Cerebellar nuclear complex (tissue), 1 donor: ENCODE data around the gene VTN.
"Not testable (repeated sequence)": the region's sequence is repeated elsewhere in the genome, so short reads cannot be mapped to it uniquely, and the experiment has no call there.

ENCODE experiments used
- DNase-seq, 2 experiments: peaks; one replicate each; lab custom pipeline; 2025; lab: John Stamatoyannopoulos, UW

VTN gene

DNA sequence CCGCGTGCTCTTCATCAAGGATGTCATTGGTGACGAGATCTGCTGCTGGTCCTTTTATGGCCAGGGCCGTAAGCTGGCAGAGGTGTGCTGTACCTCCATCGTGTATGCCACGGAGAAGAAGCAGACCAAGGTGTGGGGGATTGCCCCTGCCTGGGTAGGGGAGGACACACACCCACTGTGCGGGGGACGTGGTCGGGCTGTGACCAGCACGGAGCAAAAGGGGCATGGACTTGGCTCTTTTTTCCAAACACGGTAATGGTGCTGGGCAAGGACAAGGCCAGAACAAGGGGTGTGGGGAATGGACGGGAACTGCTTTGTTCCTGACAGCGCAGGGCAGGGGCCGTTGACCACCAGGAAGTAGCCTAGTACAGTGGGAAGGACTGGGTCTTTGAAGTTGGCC is 27.8 kb downstream of the VTN start:
- DNase-seq, result no peak

DNA sequence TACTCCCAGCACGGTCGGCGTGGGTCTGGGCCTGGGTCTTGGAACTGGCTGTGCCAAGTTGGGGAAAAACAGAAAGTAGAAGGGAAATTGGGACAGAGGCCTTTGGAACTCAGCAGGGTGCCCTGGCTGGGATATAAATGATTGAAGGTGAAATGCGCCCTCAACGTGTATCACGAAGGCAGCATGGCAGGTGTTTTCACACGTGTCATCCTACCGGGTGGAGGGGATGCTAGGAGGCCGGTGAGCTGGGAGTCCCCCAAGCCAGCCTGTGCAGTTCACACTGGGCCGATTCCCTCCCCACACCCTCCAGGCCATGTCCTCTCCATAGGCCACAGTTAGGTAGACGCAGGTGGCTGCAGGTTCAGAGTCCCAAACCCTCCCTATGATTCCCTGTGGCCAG is 28.6 kb downstream of the VTN start:
- DNase-seq, result no peak

DNA sequence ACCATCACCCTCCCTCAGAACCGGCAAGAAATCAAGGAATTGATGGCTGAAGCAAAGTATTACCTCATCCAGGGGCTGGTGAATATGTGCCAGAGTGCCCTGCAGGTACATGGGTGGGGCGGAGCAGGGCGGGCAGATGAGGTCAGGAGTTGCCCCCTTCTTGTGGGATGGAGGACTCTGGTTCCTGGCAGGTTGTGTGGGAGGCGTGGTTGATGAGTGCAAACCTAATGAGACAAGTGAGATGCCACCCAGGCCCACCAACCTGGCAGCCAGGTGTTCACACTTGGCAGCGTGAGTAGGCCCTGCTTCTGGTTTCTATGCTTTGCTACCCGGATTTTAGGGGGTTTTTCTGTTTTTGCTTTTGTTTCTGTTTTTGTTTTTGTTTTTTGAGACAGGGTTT is 29.7 kb downstream of the VTN start:
- no peak for DNase-seq

DNA sequence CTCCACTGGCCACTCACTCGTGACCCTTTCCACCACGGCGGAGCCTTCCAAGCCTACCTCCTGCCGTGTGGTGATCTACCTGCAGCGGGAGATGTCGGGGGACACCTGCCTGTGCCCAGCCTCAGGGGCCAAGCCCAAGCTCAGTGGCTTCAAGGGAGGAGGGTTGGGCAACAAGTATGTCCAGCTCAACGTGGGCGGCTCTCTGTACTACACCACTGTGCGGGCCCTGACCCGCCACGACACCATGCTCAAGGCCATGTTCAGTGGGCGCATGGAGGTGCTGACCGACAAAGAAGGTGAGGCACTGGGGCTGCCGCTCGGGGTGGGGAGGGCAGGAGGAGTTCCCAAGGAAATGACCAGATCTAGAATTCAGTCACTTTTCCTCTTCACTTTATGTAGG is 30.7 kb downstream of the VTN start:
- no peak for DNase-seq

DNA sequence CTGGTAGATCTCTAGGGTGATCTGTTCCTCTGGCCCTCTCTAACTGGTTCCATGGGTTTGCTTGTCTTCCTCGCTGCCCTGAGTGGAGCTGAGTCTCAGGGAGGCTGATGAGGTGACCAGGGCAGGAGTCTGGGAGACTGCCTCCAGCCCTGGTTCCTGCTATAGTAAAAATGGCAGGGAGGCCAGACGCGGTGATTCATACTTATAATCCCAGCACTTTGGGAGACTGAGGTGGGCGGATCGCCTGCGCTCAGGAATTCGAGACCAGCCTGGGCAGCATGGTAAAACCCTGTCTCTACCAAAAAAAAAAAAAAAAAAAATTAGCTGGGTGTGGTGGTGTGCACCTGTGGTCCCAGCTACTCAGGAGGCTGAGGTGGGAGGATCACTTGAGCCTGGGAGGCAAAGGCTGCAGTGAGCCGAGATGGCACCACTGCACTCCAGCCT is 31.3 kb downstream of the VTN start:
- DNase-seq, result not testable (repeated sequence)

DNA sequence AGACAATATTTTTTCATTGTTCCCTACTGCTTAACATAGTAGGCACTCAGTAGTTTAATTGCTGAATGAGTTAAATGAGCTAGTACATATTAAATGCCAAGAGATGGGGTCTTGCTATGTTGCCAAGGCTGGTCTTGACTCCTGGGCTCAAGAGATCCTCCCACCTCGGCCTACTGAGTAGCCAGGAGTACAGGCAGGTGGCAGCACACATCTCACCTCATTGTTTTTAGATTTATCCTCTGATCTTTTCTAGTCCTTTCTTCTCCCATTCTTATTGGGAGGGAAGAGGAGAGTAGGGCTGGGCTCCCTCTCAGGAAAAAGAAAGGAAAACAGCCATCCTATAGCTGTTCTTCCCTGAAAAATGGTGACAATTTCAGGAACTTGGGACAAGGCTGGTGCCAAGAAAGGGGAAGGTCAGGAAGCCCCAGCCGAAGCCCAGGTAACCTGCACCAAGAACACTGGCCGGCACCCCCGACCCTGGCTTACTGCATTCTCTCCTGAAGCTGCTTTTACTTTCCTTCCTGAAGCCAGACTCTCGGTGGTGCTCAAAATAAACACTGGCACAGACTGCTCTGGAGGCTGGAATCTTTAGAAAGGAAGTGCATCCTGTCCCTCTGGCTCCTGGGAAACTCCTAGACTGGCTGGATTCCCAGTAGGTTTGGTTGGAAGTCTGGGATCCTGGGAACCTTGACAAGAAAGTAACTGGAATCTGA is 31.9 kb downstream of the VTN start:
- no peak for DNase-seq

DNA sequence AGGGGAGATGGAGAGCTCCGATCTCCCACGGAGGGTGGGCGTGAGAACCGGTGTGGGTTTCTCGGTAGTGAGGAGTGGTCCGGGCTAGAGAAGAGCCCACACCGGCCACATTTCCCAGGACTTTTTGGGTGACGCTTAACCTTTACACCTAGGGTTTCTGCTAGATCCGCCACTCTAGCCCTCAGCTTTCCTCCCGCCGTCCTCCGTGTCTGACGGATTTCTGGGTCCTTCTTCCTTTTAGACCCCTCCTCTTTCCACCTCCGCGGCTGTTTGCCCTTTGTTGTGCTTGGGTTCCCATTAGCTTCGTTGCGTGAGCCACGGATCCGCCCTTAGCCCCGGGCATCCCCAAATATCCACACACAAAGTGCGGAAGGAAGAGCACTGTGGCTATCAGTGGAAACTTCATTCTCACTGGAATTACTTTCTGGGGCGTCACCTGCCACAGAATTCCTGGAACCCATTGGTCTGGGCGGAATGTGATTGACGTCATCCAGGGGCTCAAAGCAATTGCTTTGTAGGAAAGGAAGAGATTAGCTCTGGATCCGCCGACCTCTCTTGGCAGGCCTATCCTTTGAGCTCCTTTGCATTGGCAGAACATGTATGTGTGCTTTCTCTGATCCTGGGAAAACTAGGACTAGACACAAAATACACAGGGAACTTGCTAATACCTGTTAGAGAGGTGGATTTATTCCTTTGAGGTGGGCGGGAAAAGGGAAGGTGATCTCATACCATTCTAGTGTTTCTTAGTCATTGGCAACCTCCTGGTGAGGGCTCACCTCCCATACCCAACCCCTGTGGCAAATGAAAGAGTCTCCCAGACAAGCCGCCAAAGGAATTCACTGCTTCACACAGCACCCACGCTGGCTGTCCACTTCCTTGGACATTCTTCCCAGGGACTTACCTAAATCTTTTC is 33.9 kb downstream of the VTN start:
- DNase-seq, result no peak

DNA sequence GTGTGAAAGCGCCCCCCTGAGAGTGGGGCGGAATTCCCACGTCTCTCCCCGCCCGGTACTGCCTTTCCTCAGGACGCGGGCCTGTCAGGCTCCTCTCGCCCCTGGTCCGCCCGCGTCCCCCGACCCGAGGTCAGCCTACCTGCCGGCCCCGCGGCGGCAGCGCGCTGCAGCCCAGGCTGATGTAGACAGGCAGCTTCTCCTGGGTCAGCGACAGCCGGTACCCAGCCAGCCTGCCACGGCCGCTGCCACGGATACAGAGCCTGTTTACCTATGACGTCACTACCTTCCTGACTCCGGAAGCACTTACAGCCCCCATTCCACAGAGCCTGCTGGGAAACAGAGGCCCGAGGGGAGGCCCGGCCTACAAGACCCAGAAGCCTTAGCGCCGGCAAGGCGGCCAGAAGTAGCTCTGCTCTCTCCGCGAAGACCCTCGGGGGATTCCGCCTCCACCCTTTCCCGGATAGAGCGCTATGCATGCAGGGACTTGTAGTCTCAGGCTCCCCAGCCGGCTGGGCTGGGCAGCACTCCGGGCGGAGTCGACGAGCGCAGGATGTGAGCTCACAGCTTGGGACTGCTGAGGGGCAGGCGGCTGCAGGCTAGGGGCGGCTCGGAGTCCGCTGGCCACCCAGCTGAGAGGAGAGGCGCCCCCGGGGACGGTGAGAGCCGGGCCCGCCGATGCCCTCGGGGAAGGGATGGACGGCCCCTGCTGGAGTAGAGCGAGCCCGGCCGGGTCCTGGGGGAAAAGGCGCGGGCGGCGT is 34.7 kb downstream of the VTN start, which contains the start of the genes IFT20 and TNFAIP1:
TSS of gene IFT20 (minus strand) at position 272 of the 758 bp plus-strand sequence. CDS start 3,487 bp downstream, outside the sequence.
TSS of gene TNFAIP1 (plus strand) at position 561 of the 758 bp plus-strand sequence. CDS start 3,761 bp downstream, outside the sequence.
- peak; percentile 98 for DNase-seq

DNA sequence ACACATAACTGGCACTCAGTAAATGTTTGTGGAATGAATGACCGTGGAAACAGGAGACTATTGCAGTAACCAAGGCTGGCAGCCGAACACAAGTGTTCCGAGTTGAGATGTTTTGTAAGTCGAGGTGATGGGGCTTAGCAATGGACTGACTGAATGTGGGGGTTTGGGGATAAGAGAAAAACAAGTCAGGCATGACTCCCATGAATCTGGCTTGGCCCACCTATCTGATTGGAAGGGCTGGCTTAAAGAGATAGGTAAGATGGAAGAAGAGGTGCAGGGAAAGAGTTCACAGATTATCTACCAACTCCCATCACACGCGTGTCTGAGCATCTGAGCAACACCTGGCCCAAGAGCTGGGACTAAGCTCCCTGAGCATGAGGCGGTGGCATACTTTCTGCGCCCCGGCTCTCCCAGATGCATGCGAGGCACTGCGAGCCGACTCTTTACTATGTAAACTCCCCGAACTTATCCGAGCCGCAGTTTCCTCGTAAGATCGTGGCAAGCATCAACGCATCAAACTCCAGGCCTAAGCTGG is 35.4 kb downstream of the VTN start:
- DNase-seq, result no peak

DNA sequence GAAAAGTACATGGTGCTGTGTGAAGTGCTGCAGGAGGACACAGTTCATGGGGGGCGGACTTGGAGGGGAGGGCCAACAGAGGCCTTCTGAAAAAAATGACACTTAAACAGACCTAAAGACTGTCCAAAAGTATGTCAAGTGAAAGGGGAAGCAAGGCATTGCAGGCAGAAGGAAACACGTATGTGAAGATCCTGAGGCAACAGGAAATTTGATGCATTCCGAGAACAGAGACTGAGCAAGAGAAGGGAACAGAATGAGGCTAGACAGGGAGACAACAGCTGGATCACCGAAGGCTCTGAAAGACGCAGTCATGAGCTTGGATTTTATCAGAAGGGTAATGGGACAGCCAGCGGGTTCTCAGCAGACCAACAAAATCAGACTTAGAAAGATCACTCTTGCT is 35.9 kb downstream of the VTN start:
- no peak for DNase-seq

DNA sequence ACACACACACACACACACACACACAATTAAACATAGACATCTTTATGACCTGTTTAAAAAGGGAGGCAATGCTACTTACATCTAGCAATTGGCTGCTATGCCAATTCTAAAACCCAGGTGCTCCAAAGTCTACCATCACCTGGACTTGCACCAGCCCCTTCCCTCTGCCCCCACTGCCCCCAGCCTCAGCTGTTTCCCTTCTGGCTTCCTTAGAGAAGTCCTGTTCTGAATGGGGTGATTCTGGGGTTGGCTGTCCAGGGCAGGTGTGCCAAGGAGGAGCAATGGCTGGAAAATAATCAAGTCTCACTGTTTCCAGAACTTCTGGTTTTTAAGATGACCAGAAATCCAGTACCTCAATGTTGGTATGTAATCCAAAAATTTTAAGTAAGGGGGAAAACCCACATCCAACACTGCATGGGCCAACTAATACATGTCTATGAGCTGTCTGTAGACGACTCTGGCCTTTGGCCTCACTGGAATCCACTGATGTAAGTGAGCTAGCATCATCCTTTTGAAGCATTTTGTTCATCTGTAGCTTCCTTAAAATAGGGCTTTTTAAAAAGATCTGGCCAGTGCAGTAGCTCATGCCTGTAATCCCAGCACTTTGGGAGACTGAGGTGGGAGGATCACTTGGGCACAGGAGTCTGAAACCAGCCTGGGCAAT is 36.9 kb downstream of the VTN start:
- no peak for DNase-seq

DNA sequence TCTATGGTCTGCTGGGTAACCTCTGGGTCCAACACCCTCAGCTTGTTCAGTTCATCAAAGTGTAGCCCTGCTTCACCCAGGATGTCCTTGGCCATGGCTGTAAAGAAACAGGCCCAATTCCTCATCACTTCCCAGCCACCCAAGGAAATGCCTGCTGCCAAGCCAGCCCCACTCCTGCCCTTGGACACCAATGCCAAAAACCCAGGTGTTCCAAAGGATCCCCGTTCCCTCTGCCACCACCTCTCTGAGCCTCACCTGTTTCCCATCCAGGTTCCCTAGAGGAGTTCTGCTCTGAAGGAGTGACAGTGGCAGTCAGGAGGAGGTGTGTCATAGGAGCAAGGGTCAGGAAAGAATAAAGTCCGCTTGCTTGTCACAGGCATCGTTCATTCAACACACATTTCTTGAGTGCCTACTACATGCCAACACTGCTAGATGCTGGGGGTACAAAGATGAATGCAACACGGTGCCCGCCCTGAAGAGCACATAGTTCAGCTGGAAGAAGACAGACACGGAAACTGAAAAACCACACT is 38.2 kb downstream of the VTN start:
- no peak for DNase-seq

DNA sequence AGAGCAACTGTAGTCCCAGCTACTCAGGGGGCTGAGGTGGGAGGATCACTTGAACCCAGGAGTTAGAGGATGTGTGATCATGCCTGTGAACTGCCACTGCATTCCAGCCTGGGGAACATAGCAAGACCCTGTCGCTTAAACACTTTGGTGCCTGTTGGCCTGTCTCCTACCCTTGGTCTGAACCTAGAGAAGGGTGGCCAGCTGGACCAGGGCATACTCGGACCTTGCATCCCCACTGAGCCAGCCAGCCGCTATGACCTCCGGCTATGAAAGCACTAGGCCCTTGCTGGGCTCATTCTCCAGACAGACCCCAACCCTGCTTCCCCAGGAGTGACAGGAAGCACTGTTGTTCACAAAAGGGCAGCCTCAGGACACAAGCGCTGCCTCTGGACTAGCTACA is 39.4 kb downstream of the VTN start:
- no peak for DNase-seq

DNA sequence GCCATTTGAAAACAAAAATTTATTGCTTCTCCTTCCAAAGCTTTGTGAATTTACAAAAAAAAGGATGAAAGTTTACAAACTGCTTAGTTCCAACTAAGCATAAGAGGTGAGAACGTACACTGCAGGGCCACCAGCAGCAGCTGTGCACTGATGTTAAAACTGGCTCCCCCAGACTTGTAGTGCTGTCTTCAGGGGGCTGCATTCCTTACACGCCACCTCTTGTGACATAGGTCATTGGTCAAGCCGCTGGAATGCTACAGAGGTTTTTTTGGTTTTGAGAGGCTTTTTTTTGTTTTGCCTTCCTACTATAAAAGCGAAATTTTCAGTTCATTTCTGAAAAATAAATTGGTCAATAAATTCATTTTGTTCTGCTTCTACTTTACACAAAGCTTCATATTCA is 41.8 kb downstream of the VTN start:
- no peak for DNase-seq

DNA sequence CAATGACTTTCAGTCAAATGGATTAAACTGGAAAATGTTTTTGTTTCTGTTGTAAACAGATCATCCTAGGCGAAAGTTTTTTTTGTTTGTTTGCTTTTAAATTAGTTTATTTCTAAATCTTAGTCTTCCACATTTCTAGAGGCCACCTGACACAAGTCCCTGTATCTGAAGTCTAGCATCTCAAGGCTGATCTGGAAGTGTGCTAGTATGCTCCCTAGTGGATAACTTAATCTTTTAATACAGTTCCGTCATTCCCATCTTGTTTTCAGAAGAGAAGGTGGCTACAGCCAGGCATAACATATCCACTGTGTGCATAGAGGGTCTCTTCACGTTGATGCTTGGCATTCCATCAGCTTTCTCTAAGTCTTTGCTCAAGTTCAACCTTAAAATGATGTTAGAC is 42.4 kb downstream of the VTN start:
- DNase-seq, result no peak

DNA sequence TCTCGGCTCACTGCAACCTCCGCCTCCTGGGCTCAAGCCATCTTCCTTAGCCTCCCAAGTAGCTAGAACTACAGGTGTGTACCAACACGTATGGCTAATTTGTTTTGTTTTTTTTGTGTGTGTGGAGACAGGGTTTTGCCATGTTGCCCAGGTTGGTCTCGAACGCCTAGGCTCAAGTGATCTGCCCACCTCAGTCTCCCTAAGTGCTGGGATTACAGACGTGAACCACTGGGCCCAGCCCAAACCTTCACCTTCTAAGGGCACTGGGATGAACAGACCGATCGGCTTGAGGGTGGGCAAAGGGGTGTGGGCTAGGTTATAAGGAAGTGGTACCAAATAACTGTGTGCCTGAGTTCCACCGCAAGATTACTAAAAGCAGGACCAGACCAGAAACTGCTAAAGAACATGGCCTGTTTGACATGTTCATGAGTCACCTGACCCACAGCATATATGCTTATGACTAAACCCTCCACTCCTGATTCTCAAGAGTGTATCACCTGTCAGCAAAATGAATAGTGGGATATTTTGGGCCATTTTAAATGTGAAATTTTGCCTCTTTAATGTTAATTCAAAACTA is 43.0 kb downstream of the VTN start:
- DNase-seq, result no peak

DNA sequence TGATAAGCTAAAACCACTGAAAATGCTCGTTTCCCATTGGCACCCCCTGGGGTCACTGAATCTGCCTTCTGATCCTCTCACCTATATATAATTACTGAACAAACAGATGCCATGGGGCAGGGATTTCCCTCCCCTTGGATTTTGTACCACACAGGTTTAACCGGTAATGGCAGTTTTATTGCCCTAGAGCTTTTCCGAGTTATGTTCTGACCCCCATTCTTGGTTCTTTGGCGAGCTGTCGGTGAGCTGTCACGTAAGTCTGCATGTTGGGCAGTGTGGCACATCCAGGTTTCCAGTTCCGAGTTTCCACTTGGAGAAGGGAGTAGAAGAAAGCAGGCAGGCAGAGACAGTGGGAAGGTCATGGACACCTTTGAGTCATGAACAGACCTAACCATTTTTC is 44.0 kb downstream of the VTN start:
- DNase-seq, result no peak

DNA sequence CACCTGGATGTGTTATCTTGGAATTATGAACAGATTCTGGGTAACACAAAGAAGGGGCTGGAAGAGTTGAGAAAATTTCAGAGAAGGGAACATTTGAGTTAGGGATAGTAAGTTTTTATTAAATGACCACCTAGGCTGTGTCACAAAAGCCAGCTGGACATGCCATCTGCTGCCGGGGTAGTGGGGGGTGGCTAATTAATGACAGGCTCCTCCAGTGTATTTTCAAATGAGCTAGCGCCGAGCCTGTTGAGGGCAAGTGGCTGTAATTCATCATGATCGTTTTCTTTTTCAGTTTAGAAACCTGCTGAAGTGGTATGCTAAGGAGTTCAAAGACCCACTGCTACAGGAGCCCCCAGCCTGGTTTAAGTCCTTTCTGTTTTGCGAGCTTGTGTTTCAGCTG is 44.9 kb downstream of the VTN start:
- no peak for DNase-seq

DNA sequence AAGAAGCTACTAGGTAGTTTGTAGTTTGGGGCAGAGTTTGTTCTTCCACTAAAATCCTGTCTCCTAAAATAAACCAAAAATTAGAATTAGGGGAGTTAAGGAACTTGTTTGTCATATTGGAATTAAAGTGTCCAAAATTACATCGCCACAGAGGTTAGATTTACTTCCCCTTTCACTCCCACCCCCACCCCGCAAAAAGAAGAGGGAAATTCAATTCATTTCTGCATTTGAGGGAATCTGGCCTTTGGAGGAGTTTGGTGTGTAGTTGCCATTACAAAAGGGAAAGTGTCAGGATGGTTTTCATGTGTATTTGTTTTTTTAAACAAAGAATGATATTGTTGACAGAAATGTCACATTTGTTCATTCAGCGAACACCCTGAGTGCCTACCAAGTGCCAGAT is 45.3 kb downstream of the VTN start:
- DNase-seq, result no peak

DNA sequence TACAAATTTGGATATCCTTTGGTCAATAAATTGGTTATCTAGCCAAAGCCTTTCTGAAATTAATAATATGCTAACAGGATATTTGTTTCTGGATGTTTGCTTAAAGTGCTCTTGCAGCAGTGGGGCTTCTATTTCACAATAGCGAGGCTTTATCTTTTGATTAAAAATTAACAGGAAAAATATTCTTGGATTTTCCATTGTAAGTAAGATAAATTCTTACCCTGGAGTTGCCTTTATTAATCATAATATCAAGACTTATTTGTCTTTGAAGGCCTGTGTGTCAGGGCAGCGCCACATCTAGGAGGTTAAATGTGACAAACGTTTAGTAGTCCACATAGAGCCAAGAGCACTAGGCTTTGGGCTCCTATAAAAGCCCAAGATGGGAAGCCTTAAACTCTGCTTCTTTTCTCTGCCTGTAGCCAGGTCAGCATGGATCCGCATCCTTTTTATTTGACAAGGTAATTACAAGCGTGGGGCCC is 45.8 kb downstream of the VTN start:
- DNase-seq, result no peak
